ENCODE data around the gene NQO2.
A peak's percentile ranks its signal among the peaks of the same experiment; 100 is the strongest.

The NQO2 gene

GRCh38 chr6:3032986-3033385 is 33.3 kb downstream of the NQO2 start:
- no peak for TF ChIP-seq SIN3A (IDR thresholded peaks at IDR 0.05; ENCODE audit: borderline replicate concordance, insufficient read depth, low read length)
- no peak for TF ChIP-seq FOXP2 (optimal IDR thresholded peaks at IDR 0.05; ENCODE audit: borderline replicate concordance, extremely low read depth, extremely low read length, insufficient read depth)
- TF ChIP-seq REST (IDR thresholded peaks at IDR 0.05; ENCODE audit: insufficient read depth in 1 of 2, low read depth in 2 of 2, low read length in 2 of 2) = no peak
- no peak for TF ChIP-seq TAF1 (IDR thresholded peaks at IDR 0.05; ENCODE audit: borderline replicate concordance, insufficient read depth, low read length)
- TF ChIP-seq POLR2AphosphoS5 (IDR thresholded peaks at IDR 0.05; ENCODE audit: low read depth, low read length) = no peak

GRCh38 chr6:3033652-3034051 is 34.0 kb downstream of the NQO2 start:
- TF ChIP-seq FOXP2 (optimal IDR thresholded peaks at IDR 0.05; ENCODE audit: borderline replicate concordance, extremely low read depth, extremely low read length, insufficient read depth) = no peak
- no peak for TF ChIP-seq POLR2AphosphoS5 (IDR thresholded peaks at IDR 0.05; ENCODE audit: low read depth, low read length)
- no peak for TF ChIP-seq SIN3A (IDR thresholded peaks at IDR 0.05; ENCODE audit: borderline replicate concordance, insufficient read depth, low read length)
- no peak for TF ChIP-seq REST (IDR thresholded peaks at IDR 0.05; ENCODE audit: insufficient read depth in 1 of 2, low read depth in 2 of 2, low read length in 2 of 2)
- no peak for TF ChIP-seq TAF1 (IDR thresholded peaks at IDR 0.05; ENCODE audit: borderline replicate concordance, insufficient read depth, low read length)

GRCh38 chr6:3035397-3035796 is 35.7 kb downstream of the NQO2 start:
- no peak for TF ChIP-seq REST (IDR thresholded peaks at IDR 0.05; ENCODE audit: insufficient read depth in 1 of 2, low read depth in 2 of 2, low read length in 2 of 2)
- no peak for TF ChIP-seq SIN3A (IDR thresholded peaks at IDR 0.05; ENCODE audit: borderline replicate concordance, insufficient read depth, low read length)
- TF ChIP-seq FOXP2 (optimal IDR thresholded peaks at IDR 0.05; ENCODE audit: borderline replicate concordance, extremely low read depth, extremely low read length, insufficient read depth) = no peak
- TF ChIP-seq POLR2AphosphoS5 (IDR thresholded peaks at IDR 0.05; ENCODE audit: low read depth, low read length) = no peak
- no peak for TF ChIP-seq TAF1 (IDR thresholded peaks at IDR 0.05; ENCODE audit: borderline replicate concordance, insufficient read depth, low read length)

GRCh38 chr6:3036861-3037637 is 37.4 kb downstream of the NQO2 start:
- TF ChIP-seq FOXP2 (optimal IDR thresholded peaks at IDR 0.05; ENCODE audit: borderline replicate concordance, extremely low read depth, extremely low read length, insufficient read depth) (no peak), REST (IDR thresholded peaks at IDR 0.05; ENCODE audit: insufficient read depth in 1 of 2, low read depth in 2 of 2, low read length in 2 of 2) (0 out of 4 replicates have a peak, but pooled peaks of 1 of the 2 experiments have one; percentile 7)

Measured in PFSK-1 (cell line).